HL-60 (cell line): ENCODE results near the gene ZNF622.

Source experiments
- GABPA ChIP-seq: IDR thresholded peaks from 2 replicates; pipeline ENCODE4 v1.6.1; 2012; ENCODE audit warnings: low read depth
- POLR2AphosphoS5 ChIP-seq: IDR thresholded peaks from 2 replicates; pipeline ENCODE4 v1.6.1; 2012; ENCODE audit warnings: low read depth
- TF ChIP-seq, protein P1 (sequence below): IDR thresholded peaks from one replicate; pipeline ENCODE4 v1.5.1; 2011; ENCODE audit warnings: low read length, control low read depth, inconsistent platforms; ENCODE audit not compliant: insufficient read depth

DNA sequence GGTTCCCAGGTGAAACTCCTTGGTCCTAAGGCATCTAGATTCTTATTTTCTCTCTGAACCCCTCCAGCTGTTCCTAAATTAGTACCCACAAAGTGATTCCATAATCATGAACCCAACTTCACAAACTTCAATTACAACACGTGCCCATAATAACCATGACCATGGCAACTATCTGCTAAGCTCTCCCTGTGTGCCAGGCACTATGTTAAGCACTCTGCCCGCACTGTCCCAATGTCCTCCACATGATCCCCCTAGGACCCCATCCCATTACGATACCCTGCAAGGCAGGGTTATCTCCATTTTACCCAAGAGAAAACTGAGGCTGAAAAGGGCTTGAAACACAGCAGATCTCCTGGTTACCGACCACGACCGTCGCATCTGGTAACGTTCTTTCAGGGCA lies 25.3 kb upstream of the ZNF622 start:
- TF ChIP-seq, protein P1, sequence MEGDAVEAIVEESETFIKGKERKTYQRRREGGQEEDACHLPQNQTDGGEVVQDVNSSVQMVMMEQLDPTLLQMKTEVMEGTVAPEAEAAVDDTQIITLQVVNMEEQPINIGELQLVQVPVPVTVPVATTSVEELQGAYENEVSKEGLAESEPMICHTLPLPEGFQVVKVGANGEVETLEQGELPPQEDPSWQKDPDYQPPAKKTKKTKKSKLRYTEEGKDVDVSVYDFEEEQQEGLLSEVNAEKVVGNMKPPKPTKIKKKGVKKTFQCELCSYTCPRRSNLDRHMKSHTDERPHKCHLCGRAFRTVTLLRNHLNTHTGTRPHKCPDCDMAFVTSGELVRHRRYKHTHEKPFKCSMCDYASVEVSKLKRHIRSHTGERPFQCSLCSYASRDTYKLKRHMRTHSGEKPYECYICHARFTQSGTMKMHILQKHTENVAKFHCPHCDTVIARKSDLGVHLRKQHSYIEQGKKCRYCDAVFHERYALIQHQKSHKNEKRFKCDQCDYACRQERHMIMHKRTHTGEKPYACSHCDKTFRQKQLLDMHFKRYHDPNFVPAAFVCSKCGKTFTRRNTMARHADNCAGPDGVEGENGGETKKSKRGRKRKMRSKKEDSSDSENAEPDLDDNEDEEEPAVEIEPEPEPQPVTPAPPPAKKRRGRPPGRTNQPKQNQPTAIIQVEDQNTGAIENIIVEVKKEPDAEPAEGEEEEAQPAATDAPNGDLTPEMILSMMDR, result no peak
- no peak for TF ChIP-seq POLR2AphosphoS5
- TF ChIP-seq GABPA, result no peak
